K562 (cell line): ENCODE results near the gene OR5A2. TPM values are rescaled to one million over a fixed set of nuclear protein-coding genes. Genes with fewer than 3 reads are reported as not detected.

Experiments
- ATAC-seq: fragments of 200-7000 bp; cut with Tn5 transposase; 3 replicates; pipeline ENCODE4 v1.9.1; 2020; ENCODE audit warnings: moderate library complexity
- BruUV-seq: library from RNA; stranded (reverse); fragments of 400-500 nt; replicated peaks from 2 replicates; lab custom pipeline; 2021; lab: Mats Ljungman, UMichigan
- CTCF ChIA-PET: fragments of 300-600 bp; formaldehyde crosslinking; extraction: SDS; loops from one replicate; lab custom pipeline; 2021; ENCODE audit warnings: low intra/inter-chr PET ratio; lab: Yijun Ruan, JAX
- POLR2A ChIA-PET: fragments of 300-600, 350-650 bp; sonication (Branson Sonifier 250); formaldehyde crosslinking; extraction: SDS; loops from one replicate; lab custom pipeline; 2021; ENCODE audit warnings: antibody characterized with exemption, inconsistent platforms; lab: Yijun Ruan, JAX
- DNase-seq, 4 experiments: peaks; one replicate each; pipeline versions ENCODE4 v3.0.0 to v3.0.0-alpha.2; 2011 to 2018; ENCODE audit warnings: low spot score in 3 of 4, mixed read lengths in 3 of 4; ENCODE audit errors: extremely low read depth in 1 of 4
- FAIRE-seq: peaks from 2 replicates; lab custom pipeline; 2011; peaks lifted over from hg19 to GRCh38; lab: Jason Lieb, UNC
- H2AFZ ChIP-seq: 2 replicates; pipeline ENCODE4 v1.6.0; 2011; ENCODE audit warnings: low read depth, low read length, control low read depth, inconsistent platforms
- H3K27ac ChIP-seq: fragments of 200-600 bp; 3 replicates; pipeline ENCODE4 v1.8.0; 2011; ENCODE audit warnings: low read depth, mild to moderate bottlenecking, control low read depth, inconsistent platforms, low read length, moderate library complexity, mixed read lengths; ENCODE audit errors: extremely low read depth
- H3K27me3 ChIP-seq, 2 experiments: fragments of 300-600 bp in 1 of 2; 2 replicates in 1 of 2; 3 replicates in 1 of 2; pipeline versions ENCODE4 v1.6.0 to v1.8.0; 2011; ENCODE audit warnings: inconsistent platforms in 2 of 2, low read length in 2 of 2, mild to moderate bottlenecking in 1 of 2, mixed read lengths in 1 of 2, moderate library complexity in 1 of 2; ENCODE audit not compliant: control insufficient read depth in 2 of 2, insufficient read depth in 2 of 2
- H3K36me3 ChIP-seq: fragments of 300-600 bp; 3 replicates; pipeline ENCODE4 v1.8.0; 2011; ENCODE audit warnings: mild to moderate bottlenecking, low read length, inconsistent platforms; ENCODE audit not compliant: control insufficient read depth, insufficient read depth
- H3K4me1 ChIP-seq, 2 experiments: fragments of 200-600 bp in 1 of 2; replicated peaks in 1 of 2; 2 replicates in 1 of 2; 3 replicates in 1 of 2; pipeline versions ENCODE4 v1.5.1 to v1.8.0; 2011; ENCODE audit warnings: inconsistent platforms in 2 of 2, low read length in 2 of 2, mild to moderate bottlenecking in 1 of 2, mixed read lengths in 1 of 2, moderate library complexity in 1 of 2; ENCODE audit not compliant: control insufficient read depth in 2 of 2, insufficient read depth in 2 of 2
- H3K4me2 ChIP-seq: 2 replicates; pipeline ENCODE4 v1.6.1; 2011; ENCODE audit warnings: low read length, control low read depth, inconsistent platforms, mixed read lengths; ENCODE audit not compliant: insufficient read depth
- H3K4me3 ChIP-seq: fragments of 200-600 bp; sonication (generic), shearing (Covaris generic); 2 replicates; pipeline ENCODE4 v1.5.1; 2016; ENCODE audit warnings: control low read depth, inconsistent platforms
- H3K79me2 ChIP-seq: fragments of 200-600 bp; 3 replicates; pipeline ENCODE4 v1.8.0; 2011; ENCODE audit warnings: low read length, inconsistent platforms; ENCODE audit not compliant: control insufficient read depth, insufficient read depth
- H3K9ac ChIP-seq, 2 experiments: 2 replicates each; pipeline versions ENCODE4 v1.6.0 to v1.6.1; 2011; ENCODE audit warnings: low read depth in 2 of 2, low read length in 2 of 2, control low read depth in 1 of 2, inconsistent platforms in 1 of 2, mild to moderate bottlenecking in 1 of 2, mixed read lengths in 1 of 2; ENCODE audit not compliant: insufficient read depth in 1 of 2
- H3K9me1 ChIP-seq: one replicate; pipeline ENCODE4 v1.6.0; 2011; ENCODE audit warnings: inconsistent platforms, mild to moderate bottlenecking, low read length, moderate library complexity; ENCODE audit not compliant: control insufficient read depth, insufficient read depth
- H3K9me3 ChIP-seq: replicated peaks from 2 replicates; pipeline ENCODE4 v1.5.1; 2011; ENCODE audit warnings: low read depth, low read length, inconsistent platforms; ENCODE audit not compliant: control insufficient read depth, insufficient read depth
- H4K20me1 ChIP-seq: replicated peaks from 2 replicates; pipeline ENCODE4 v1.6.1; 2011; ENCODE audit warnings: low read length, inconsistent platforms, mixed read lengths; ENCODE audit not compliant: control insufficient read depth, insufficient read depth
- BMI1 ChIP-seq: fragments of 150-350 bp; IDR thresholded peaks from 2 replicates; pipeline ENCODE4 v1.6.1; 2014; ENCODE audit warnings: low read length
- CEBPB ChIP-seq: fragments of 450-650 bp; IDR thresholded peaks from 2 replicates; pipeline ENCODE4 v1.6.1; 2016; ENCODE audit warnings: missing genetic modification characterization, missing compliant biosample characterization
- CHD2 ChIP-seq: IDR thresholded peaks from 2 replicates; pipeline ENCODE4 v1.6.1; 2011; ENCODE audit warnings: low read depth, low read length
- EP400 ChIP-seq: fragments of 450-650 bp; IDR thresholded peaks from 2 replicates; pipeline ENCODE4 v1.6.1; 2017; ENCODE audit warnings: antibody characterized with exemption, mild to moderate bottlenecking, moderate library complexity
- ETV6 ChIP-seq, 3 experiments: fragments of 150-350 bp in 1 of 3; sonication (generic) in 1 of 3; formaldehyde crosslinking in 1 of 3; IDR thresholded peaks; 2 replicates each; pipeline versions ENCODE4 v1.6.1 to v1.8.0; 2014 to 2022; ENCODE audit warnings: borderline replicate concordance in 2 of 3, low read depth in 2 of 3, antibody characterized with exemption in 1 of 3, low read length in 1 of 3, mild to moderate bottlenecking in 1 of 3, missing genetic modification reagents in 1 of 3
- RBM17 ChIP-seq: fragments of 200-400 bp; formaldehyde crosslinking; IDR thresholded peaks from 2 replicates; pipeline ENCODE4 v1.6.1; 2017; ENCODE audit warnings: low read depth, mild to moderate bottlenecking, low read length, borderline replicate concordance
- ZNF140 ChIP-seq: fragments of 250-450 bp; sonication (Bioruptor Pico); IDR thresholded peaks from 2 replicates; pipeline ENCODE4 v1.8.0; 2021; ENCODE audit warnings: moderate library complexity, mild to moderate bottlenecking, inconsistent platforms
- WGBS: fragments of 100-300 bp; shearing (Covaris generic); methylation state at CpG from one replicate; pipeline ENCODE4 v1.1.6; 2016; ENCODE audit warnings: low coverage, mixed read lengths; ENCODE audit not compliant: insufficient coverage; ENCODE audit errors: missing lambda C conversion rate; 5-methylcytosine and 5-hydroxymethylcytosine counted together
- in situ Hi-C: fragments of 300-500 bp; cut with MboI; formaldehyde crosslinking; loops from 4 replicates; pipeline ENCODE4 v1.15.0; 2018; ENCODE audit warnings: inconsistent platforms, mixed read lengths
- intact Hi-C: fragments of 100-400 bp; cut with micrococcal nuclease; formaldehyde crosslinking; loops from 2 replicates; pipeline ENCODE4 v1.14.2; 2022
- polyA plus RNA-seq, 8 experiments: library from polyadenylated mRNA; depleted of rRNA in 4 of 8; stranded (reverse) in 5 of 8; unstranded in 3 of 8; fragments of >200 nt; fragmentation: Nextera tagmentation in 2 of 8; fragmentation: Illumina TruSeq in 1 of 8; extraction: Ambion mirVana in 2 of 8; extraction: Trizol in 1 of 8; gene quantifications; 2 replicates each; pipeline versions ENCODE4 v1.2.1 to v1.2.3, GENCODE V29; 2011 to 2014; ENCODE audit warnings: inconsistent platforms in 1 of 8, missing spikeins in 1 of 8
- total RNA-seq, 7 experiments: library from RNA; depleted of rRNA in 6 of 7; stranded (reverse); fragments of >200 nt in 6 of 7; fragmentation: Illumina TruSeq in 2 of 7; extraction: Trizol in 2 of 7; gene quantifications; 2 replicates each; pipeline versions ENCODE4 v1.2.1 to v1.2.3, GENCODE V29; 2011 to 2021; ENCODE audit warnings: low replicate concordance in 1 of 7
- TF ChIP-seq, protein P1 (sequence below): fragments of 450-650 bp; IDR thresholded peaks from 2 replicates; pipeline ENCODE4 v1.6.1; 2016; ENCODE audit warnings: low read depth

Gene OR5A2
- total and polyA plus RNA-seq, 9 of the 15 experiments (the other 6 are each of a cell fraction or from before 2014, with no cell fraction given): not detected

DNA sequence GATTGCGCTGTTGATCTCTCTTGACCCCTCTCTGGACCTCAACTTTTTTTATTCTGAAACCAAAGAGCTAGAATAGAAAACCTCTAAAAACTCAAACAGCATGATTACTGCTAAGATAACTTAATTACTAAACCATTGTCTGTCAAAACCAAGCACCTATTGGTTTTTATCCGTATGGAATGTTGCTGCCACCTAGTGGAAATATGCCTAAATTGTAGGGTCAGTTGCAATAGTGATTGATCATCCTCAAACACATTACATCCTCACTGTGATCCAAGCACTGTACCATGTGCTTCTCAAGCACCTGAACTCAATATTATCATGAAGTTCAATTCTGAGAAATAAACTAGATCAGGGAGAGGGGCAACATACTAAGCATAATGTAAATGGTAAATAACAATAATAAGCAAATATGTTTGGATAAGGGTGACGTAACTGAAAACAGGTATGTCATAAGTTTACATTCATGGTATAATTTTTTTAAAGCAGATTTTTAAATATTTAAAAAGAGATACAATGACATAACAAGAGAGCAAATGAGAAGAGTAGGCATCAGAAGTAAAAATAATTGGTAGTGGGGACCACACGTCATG is 3.8 kb upstream of the OR5A2 start:
- ATAC-seq: peak; percentile 86
- DNase-seq: peak; percentile 56 to 68 (median 66)
- Histone ChIP-seq H3K4me3 (no peak overlapping the region), H3K27me3 (no peaks in the 10 kb centered on the region), H3K79me2 (no peaks in the 10 kb centered on the region), H3K36me3 (no peaks in the 10 kb centered on the region), H3K27ac (no peak overlapping the region), H4K20me1 (no peaks in the 10 kb centered on the region), H3K4me2 (no peak overlapping the region), H3K9ac (no peak overlapping the region), H3K9me3 (no peaks in the 10 kb centered on the region), H3K4me1 (no peaks in the 10 kb centered on the region), H2AFZ (no peak overlapping the region), H3K9me1 (no peaks in the 10 kb centered on the region)
- 23% methylated on average over 4 of the region's 4 CpGs for WGBS
- POLR2A ChIA-PET: no interaction called here
- CTCF ChIA-PET: interaction anchor here (0.6 to 2.2 kb wide), 3 partner anchors 258 to 377 kb away, joined by 3 to 12 read pairs (median 3); partner anchors contain the start of gene DTX4
- FAIRE-seq: peak; percentile 88
- intact Hi-C loops (loop anchor here (1.0 to 5.0 kb wide), 4 partner anchors 143 to 259 kb away; no protein-coding TSS in a partner anchor), in situ Hi-C loops (loop anchor here (10.0 kb wide), 1 partner anchor 255 kb away; the partner anchor contains the start of gene DTX4)
- no TSS peak for BruUV-seq
- TF ChIP-seq EP400 (no peak), BMI1 (no peak), ZNF140 (CRISPR knock-in tag) (no peak), CEBPB (tag) (peak; percentile 57), RBM17 (no peak), CHD2 (no peak), ETV6 (IDR thresholded peaks at IDR 0.05; ENCODE audit: borderline replicate concordance in 1 of 2, low read depth in 2 of 2, low read length in 1 of 2) (no peak), ETV6 (CRISPR knock-in tag; IDR thresholded peaks at IDR 0.05; ENCODE audit: borderline replicate concordance) (no peak)
- TF ChIP-seq, protein P1, sequence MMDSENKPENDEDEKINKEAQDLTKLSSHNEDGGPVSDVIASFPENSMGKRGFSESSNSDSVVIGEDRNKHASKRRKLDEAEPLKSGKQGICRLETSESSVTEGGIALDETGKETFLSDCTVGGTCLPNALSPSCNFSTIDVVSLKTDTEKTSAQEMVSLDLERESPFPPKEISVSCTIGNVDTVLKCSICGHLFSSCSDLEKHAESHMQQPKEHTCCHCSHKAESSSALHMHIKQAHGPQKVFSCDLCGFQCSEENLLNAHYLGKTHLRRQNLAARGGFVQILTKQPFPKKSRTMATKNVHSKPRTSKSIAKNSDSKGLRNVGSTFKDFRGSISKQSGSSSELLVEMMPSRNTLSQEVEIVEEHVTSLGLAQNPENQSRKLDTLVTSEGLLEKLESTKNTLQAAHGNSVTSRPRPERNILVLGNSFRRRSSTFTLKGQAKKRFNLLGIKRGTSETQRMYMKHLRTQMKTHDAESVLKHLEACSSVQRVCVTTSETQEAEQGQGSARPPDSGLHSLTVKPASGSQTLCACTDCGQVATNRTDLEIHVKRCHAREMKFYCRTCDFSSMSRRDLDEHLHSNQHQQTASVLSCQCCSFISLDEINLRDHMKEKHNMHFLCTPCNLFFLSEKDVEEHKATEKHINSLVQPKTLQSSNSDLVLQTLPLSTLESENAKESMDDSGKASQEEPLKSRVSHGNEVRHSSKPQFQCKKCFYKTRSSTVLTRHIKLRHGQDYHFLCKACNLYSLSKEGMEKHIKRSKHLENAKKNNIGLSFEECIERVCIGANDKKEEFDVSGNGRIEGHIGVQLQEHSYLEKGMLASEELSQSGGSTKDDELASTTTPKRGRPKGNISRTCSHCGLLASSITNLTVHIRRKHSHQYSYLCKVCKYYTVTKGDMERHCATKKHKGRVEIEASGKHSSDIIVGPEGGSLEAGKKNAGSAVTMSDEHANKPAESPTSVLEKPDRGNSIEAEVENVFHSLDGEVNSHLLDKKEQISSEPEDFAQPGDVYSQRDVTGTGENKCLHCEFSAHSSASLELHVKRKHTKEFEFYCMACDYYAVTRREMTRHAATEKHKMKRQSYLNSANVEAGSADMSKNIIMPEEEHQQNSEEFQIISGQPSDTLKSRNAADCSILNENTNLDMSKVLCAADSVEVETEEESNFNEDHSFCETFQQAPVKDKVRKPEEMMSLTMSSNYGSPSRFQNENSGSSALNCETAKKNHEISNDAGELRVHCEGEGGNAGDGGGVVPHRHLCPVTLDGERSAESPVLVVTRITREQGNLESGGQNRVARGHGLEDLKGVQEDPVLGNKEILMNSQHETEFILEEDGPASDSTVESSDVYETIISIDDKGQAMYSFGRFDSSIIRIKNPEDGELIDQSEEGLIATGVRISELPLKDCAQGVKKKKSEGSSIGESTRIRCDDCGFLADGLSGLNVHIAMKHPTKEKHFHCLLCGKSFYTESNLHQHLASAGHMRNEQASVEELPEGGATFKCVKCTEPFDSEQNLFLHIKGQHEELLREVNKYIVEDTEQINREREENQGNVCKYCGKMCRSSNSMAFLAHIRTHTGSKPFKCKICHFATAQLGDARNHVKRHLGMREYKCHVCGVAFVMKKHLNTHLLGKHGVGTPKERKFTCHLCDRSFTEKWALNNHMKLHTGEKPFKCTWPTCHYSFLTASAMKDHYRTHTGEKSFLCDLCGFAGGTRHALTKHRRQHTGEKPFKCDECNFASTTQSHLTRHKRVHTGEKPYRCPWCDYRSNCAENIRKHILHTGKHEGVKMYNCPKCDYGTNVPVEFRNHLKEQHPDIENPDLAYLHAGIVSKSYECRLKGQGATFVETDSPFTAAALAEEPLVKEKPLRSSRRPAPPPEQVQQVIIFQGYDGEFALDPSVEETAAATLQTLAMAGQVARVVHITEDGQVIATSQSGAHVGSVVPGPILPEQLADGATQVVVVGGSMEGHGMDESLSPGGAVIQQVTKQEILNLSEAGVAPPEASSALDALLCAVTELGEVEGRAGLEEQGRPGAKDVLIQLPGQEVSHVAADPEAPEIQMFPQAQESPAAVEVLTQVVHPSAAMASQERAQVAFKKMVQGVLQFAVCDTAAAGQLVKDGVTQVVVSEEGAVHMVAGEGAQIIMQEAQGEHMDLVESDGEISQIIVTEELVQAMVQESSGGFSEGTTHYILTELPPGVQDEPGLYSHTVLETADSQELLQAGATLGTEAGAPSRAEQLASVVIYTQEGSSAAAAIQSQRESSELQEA: no peak
